Smooth muscle cell (in vitro differentiated cells): ENCODE measurements around the gene ZSWIM5. TPM values are rescaled to one million over a fixed set of nuclear protein-coding genes. Genes with fewer than 3 reads are reported as not detected.
"Not testable (repeated sequence)": the region's sequence is repeated elsewhere in the genome, so short reads cannot be mapped to it uniquely, and the experiment has no call there.

Source experiments
- DNase-seq: peaks from one replicate; lab custom pipeline; 2025; ENCODE audit not compliant: unreplicated experiment; lab: John Stamatoyannopoulos, UW
- H2AFZ ChIP-seq: fragments of 200-600 bp; sonication (generic); 2 replicates; pipeline ENCODE4 v1.6.0; 2016; ENCODE audit warnings: antibody characterized with exemption, low read depth, mild to moderate bottlenecking
- H3F3A ChIP-seq: fragments of 200-600 bp; sonication (generic); 2 replicates; pipeline ENCODE4 v1.6.0; 2017; ENCODE audit warnings: antibody characterized with exemption, low read depth
- H3K27ac ChIP-seq: fragments of 200-600 bp; sonication (generic); 2 replicates; pipeline ENCODE4 v1.5.1; 2016; ENCODE audit warnings: low read depth, mild to moderate bottlenecking
- H3K27me3 ChIP-seq: fragments of 200-600 bp; sonication (generic); 2 replicates; pipeline ENCODE4 v1.6.1; 2016; ENCODE audit warnings: low read depth, mild to moderate bottlenecking
- H3K36me3 ChIP-seq: fragments of 200-600 bp; sonication (generic); 2 replicates; pipeline ENCODE4 v1.5.1; 2016; ENCODE audit warnings: low read depth
- H3K4me1 ChIP-seq: fragments of 200-600 bp; sonication (generic); 2 replicates; pipeline ENCODE4 v1.5.1; 2016; ENCODE audit warnings: low read depth
- H3K4me2 ChIP-seq: fragments of 200-600 bp; sonication (generic); 2 replicates; pipeline ENCODE4 v1.6.0; 2016; ENCODE audit warnings: mild to moderate bottlenecking
- H3K4me3 ChIP-seq: fragments of 200-600 bp; sonication (generic); 2 replicates; pipeline ENCODE4 v1.5.1; 2016; ENCODE audit warnings: mild to moderate bottlenecking
- H3K79me2 ChIP-seq: fragments of 200-600 bp; sonication (generic); 2 replicates; pipeline ENCODE4 v1.6.0; 2016; ENCODE audit warnings: low read depth, mild to moderate bottlenecking
- H3K9ac ChIP-seq: fragments of 200-600 bp; sonication (generic); 2 replicates; pipeline ENCODE4 v1.6.0; 2016; ENCODE audit warnings: low read depth
- H3K9me3 ChIP-seq: fragments of 200-600 bp; sonication (generic); replicated peaks from 2 replicates; pipeline ENCODE4 v1.5.1; 2016; ENCODE audit warnings: low read depth
- H4K20me1 ChIP-seq: fragments of 200-600 bp; sonication (generic); 2 replicates; pipeline ENCODE4 v1.6.0; 2016; ENCODE audit warnings: low read depth
- WGBS: methylation state at CpG from one replicate; pipeline ENCODE4 v1.1.7; 2016; ENCODE audit warnings: low lambda C conversion rate; 5-methylcytosine and 5-hydroxymethylcytosine counted together
- polyA plus RNA-seq: library from polyadenylated mRNA; unstranded; fragments of >200 nt; fragmentation: Nextera tagmentation; extraction: Ambion mirVana; gene quantifications from 2 replicates; pipeline ENCODE4 v1.2.1, GENCODE V29; 2016
- total RNA-seq: library from RNA; depleted of rRNA; stranded (reverse); fragments of >200 nt; gene quantifications from 2 replicates; pipeline ENCODE4 v1.2.3, GENCODE V29; 2014
- TF ChIP-seq, protein P1 (sequence below): fragments of 200-600 bp; sonication (generic); IDR thresholded peaks from 2 replicates; pipeline ENCODE4 v1.5.1; 2017; ENCODE audit warnings: borderline replicate concordance, mild to moderate bottlenecking, antibody characterized with exemption; ENCODE audit not compliant: insufficient read depth, poor library complexity, severe bottlenecking

Gene ZSWIM5
- total and polyA plus RNA-seq, 2 experiments from 2014 or later: 0.13 to 0.26 TPM

DNA sequence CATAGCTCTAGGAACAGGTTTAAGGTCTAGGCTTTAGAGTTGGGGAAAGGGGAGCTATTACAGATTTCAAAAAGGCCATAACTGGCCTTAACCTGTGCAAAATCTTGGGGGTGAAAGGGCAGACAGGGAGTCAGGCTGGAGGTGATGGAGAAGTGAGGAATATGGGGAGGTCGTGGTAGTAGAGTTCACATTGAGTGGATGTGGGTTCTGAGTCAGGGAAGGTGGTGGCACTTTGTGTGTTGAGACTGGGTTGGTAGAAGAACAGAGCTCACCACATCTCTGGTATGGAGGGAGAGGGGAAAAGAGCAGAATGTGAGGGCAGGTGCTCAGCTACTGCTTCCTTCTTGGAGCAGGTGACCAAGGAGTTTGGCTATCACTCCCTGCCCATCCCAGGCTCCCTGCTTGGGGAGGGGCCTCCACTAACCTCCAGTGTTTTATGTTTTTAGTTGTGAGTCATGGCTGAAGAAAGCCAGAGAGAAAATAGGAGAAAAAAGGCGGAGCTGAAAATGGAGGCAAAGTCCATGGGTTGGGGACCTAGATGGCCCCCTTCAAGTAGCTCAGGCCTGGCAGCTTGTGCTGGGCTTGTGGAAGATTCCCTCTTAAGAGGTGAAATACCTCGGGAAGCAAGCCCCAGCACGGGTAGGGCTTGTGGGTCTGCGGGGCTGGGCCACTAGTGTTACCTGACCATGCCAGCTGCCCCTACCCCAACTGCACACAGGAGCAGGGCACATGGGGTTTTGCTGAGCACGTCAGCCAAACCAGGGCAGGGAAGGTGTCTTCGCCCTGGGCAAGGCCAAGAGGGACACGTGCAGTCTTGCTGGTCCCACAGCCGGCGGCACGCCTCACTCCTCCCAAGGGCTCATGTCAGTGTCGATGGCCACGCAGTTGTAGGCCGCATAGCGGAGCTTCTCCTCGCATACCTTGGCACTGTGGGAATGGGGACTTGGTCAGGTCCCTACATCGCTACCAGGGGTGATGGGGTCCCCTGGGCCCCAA lies 203.5 kb downstream of the ZSWIM5 start:
- H3K9ac ChIP-seq: no peak overlapping the region
- no peaks in the 10 kb centered on the region for H3K9me3 ChIP-seq
- no peak for DNase-seq
- H3F3A ChIP-seq: no peaks in the 10 kb centered on the region
- no peaks in the 10 kb centered on the region for H3K36me3 ChIP-seq
- H2AFZ ChIP-seq: no peak overlapping the region
- no peaks in the 10 kb centered on the region for H4K20me1 ChIP-seq
- no peak overlapping the region for H3K27ac ChIP-seq
- WGBS: 97% methylated on average over 17 of the region's 17 CpGs
- TF ChIP-seq, protein P1, sequence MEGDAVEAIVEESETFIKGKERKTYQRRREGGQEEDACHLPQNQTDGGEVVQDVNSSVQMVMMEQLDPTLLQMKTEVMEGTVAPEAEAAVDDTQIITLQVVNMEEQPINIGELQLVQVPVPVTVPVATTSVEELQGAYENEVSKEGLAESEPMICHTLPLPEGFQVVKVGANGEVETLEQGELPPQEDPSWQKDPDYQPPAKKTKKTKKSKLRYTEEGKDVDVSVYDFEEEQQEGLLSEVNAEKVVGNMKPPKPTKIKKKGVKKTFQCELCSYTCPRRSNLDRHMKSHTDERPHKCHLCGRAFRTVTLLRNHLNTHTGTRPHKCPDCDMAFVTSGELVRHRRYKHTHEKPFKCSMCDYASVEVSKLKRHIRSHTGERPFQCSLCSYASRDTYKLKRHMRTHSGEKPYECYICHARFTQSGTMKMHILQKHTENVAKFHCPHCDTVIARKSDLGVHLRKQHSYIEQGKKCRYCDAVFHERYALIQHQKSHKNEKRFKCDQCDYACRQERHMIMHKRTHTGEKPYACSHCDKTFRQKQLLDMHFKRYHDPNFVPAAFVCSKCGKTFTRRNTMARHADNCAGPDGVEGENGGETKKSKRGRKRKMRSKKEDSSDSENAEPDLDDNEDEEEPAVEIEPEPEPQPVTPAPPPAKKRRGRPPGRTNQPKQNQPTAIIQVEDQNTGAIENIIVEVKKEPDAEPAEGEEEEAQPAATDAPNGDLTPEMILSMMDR: no peak
- no peak overlapping the region for H3K4me2 ChIP-seq
- no peaks in the 10 kb centered on the region for H3K4me1 ChIP-seq
- H3K27me3 ChIP-seq: no peaks in the 10 kb centered on the region
- H3K4me3 ChIP-seq: no peak overlapping the region
- no peaks in the 10 kb centered on the region for H3K79me2 ChIP-seq

DNA sequence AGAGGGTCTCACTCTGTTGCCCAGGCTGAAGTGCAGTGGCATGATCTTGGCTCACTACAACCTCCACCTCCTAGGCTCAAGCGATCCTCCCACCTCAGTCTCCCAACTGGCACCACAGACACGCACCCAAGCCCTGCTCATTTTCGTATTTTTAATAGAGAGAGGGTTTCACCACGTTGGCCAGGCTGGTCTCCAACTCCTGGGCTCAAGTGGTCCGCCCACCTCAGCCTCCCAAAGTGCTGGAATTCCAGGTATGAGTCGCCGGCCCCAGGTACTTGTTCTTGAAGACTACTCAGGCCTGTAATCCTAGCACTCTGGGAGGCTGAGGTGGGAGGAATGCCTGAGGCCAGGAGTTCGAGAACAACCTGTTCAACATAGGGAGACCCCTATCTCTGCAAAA lies 204.8 kb downstream of the ZSWIM5 start:
- H3K9me3 ChIP-seq, DNase-seq, H3K4me3 ChIP-seq, H2AFZ ChIP-seq, H3K4me2 ChIP-seq, H3F3A ChIP-seq, H3K9ac ChIP-seq, H3K36me3 ChIP-seq, H3K27me3 ChIP-seq, H4K20me1 ChIP-seq, H3K79me2 ChIP-seq, H3K4me1 ChIP-seq, H3K27ac ChIP-seq: not testable (repeated sequence)
- WGBS: 90% methylated on average over 8 of the region's 8 CpGs

DNA sequence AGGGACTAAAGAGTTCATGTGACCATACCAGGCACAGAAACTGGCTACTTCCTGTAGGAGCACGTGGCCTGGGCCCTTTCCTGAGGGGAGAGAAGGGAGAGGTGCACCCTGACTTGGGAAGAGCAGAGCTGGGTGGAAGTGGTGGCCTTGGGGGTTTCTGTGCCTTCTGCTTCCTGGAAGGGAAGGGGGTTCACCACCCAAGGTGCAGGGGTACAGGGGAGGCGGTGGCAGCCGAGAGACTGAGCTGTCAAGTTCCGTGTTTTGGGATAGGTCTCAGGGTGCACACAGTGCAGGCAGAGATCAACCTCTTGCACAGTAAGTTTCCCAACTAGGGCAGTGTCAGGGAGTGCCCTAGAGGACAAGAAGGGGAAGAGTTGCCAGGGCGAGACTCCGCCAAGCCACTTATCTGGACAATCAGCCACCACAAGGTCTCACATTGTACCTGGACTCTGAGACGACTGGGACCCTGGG lies 205.4 kb downstream of the ZSWIM5 start:
- Histone ChIP-seq H3K36me3 (no peaks in the 10 kb centered on the region), H2AFZ (no peak overlapping the region), H4K20me1 (no peaks in the 10 kb centered on the region), H3K27ac (no peak overlapping the region), H3K9me3 (no peaks in the 10 kb centered on the region), H3K79me2 (no peaks in the 10 kb centered on the region), H3K4me1 (no peaks in the 10 kb centered on the region), H3K27me3 (no peaks in the 10 kb centered on the region), H3F3A (no peaks in the 10 kb centered on the region), H3K9ac (no peak overlapping the region), H3K4me3 (no peak overlapping the region), H3K4me2 (no peak overlapping the region)
- WGBS: 92% methylated on average over 7 of the region's 7 CpGs
- TF ChIP-seq, protein P1: no peak
- DNase-seq: no peak

DNA sequence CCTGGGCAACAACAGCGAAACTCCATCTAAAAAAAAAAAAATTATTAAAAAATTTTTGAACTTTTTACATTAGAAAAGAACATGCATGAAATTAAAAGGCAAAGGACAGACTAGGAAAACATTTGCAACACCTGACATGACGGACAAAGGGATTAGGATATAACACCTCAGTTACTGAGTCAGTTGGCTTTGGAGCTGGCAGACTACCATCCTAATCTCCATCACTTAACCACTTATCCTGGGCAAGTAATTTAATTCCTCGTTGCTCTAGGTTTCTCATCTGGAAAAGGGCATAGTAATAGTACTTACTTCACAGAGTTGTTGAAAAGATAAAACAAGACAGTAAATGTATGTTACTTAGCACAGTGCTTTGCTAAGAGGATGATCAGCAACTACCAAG lies 207.2 kb downstream of the ZSWIM5 start:
- Histone ChIP-seq H3F3A (no peaks in the 10 kb centered on the region), H3K79me2 (no peaks in the 10 kb centered on the region), H2AFZ (no peak overlapping the region), H3K4me3 (no peak overlapping the region), H3K27me3 (no peaks in the 10 kb centered on the region), H3K4me1 (no peaks in the 10 kb centered on the region), H3K36me3 (no peaks in the 10 kb centered on the region), H3K27ac (no peak overlapping the region), H3K4me2 (no peak overlapping the region), H4K20me1 (no peaks in the 10 kb centered on the region), H3K9me3 (no peaks in the 10 kb centered on the region), H3K9ac (no peak overlapping the region)
- TF ChIP-seq, protein P1: no peak
- no peak for DNase-seq
- WGBS: 78% methylated on average over 3 of the region's 3 CpGs
